IPS-18a (cell line): ENCODE data around the gene ZNF565.
A peak's percentile ranks its signal among the peaks of the same experiment; 100 is the strongest.
"Not testable (repeated sequence)": the region's sequence is repeated elsewhere in the genome, so short reads cannot be mapped to it uniquely, and the experiment has no call there.

Source experiments
- H3K27ac ChIP-seq: one replicate; pipeline ENCODE4 v1.5.1; 2013; ENCODE audit warnings: low read length
- H3K27me3 ChIP-seq: one replicate; pipeline ENCODE4 v1.6.1; 2013; ENCODE audit warnings: mild to moderate bottlenecking, low read length; ENCODE audit not compliant: control insufficient read depth, insufficient read depth
- H3K36me3 ChIP-seq: one replicate; pipeline ENCODE4 v1.6.1; 2013; ENCODE audit warnings: low read depth, low read length; ENCODE audit not compliant: control insufficient read depth
- H3K4me1 ChIP-seq: one replicate; pipeline ENCODE4 v1.6.1; 2013; ENCODE audit warnings: low read depth, low read length; ENCODE audit not compliant: control insufficient read depth
- H3K4me3 ChIP-seq: one replicate; pipeline ENCODE4 v1.5.1; 2013; ENCODE audit warnings: low read length
- H3K9ac ChIP-seq: one replicate; pipeline ENCODE4 v1.6.1; 2013; ENCODE audit warnings: mild to moderate bottlenecking, low read length, moderate library complexity
- H3K9me3 ChIP-seq: one replicate; pipeline ENCODE4 v1.6.1; 2013; ENCODE audit warnings: low read depth, low read length; ENCODE audit not compliant: control insufficient read depth

Gene ZNF565

GRCh38 chr19:36245210-36246005, 30.9 kb upstream of the ZNF565 start:
- Histone ChIP-seq H3K9ac (no peak overlapping the region), H3K9me3 (no peaks in the 10 kb centered on the region), H3K36me3 (no peaks in the 10 kb centered on the region), H3K27ac (no peak overlapping the region), H3K27me3 (no peaks in the 10 kb centered on the region), H3K4me1 (peaks cover 13% of the 10 kb centered on the region), H3K4me3 (no peak overlapping the region)

- no peak overlapping the region for H3K4me3 ChIP-seq
- peaks cover 13% of the 10 kb centered on the region for H3K4me1 ChIP-seq
- H3K36me3 ChIP-seq = no peaks in the 10 kb centered on the region
- no peaks in the 10 kb centered on the region for H3K27me3 ChIP-seq
- no peaks in the 10 kb centered on the region for H3K9me3 ChIP-seq
- H3K9ac ChIP-seq = no peak overlapping the region
- H3K27ac ChIP-seq = no peak overlapping the region
Measured at GRCh38 chr19:36244066-36244465, 29.6 kb upstream of the ZNF565 start.

GRCh38 chr19:36236946-36237310, 22.5 kb upstream of the ZNF565 start:
- no peaks in the 10 kb centered on the region for H3K4me1 ChIP-seq
- no peak overlapping the region for H3K27ac ChIP-seq
- peaks cover 62% of the 10 kb centered on the region for H3K36me3 ChIP-seq
- H3K9me3 ChIP-seq = peaks cover 4% of the 10 kb centered on the region
- no peak overlapping the region for H3K9ac ChIP-seq
- no peaks in the 10 kb centered on the region for H3K27me3 ChIP-seq
- H3K4me3 ChIP-seq = no peak overlapping the region

- H3K36me3 ChIP-seq = peaks cover 67% of the 10 kb centered on the region
- H3K27ac ChIP-seq = no peak overlapping the region
- no peak overlapping the region for H3K9ac ChIP-seq
- H3K4me1 ChIP-seq = no peaks in the 10 kb centered on the region
- no peak overlapping the region for H3K4me3 ChIP-seq
- H3K27me3 ChIP-seq = no peaks in the 10 kb centered on the region
- H3K9me3 ChIP-seq = peaks cover 4% of the 10 kb centered on the region
Measured at GRCh38 chr19:36236304-36236945, 22.0 kb upstream of the ZNF565 start.

- H3K9me3 ChIP-seq, H3K9ac ChIP-seq, H3K4me3 ChIP-seq, H3K4me1 ChIP-seq, H3K27ac ChIP-seq, H3K27me3 ChIP-seq: not testable (repeated sequence)
- peaks cover 86% of the 10 kb centered on the region for H3K36me3 ChIP-seq
Measured at GRCh38 chr19:36233626-36234025, 19.2 kb upstream of the ZNF565 start.

- no peak overlapping the region for H3K27ac ChIP-seq
- H3K4me3 ChIP-seq = no peak overlapping the region
- H3K36me3 ChIP-seq = peaks cover 75% of the 10 kb centered on the region
- H3K27me3 ChIP-seq = no peaks in the 10 kb centered on the region
- no peaks in the 10 kb centered on the region for H3K9me3 ChIP-seq
- H3K4me1 ChIP-seq = no peaks in the 10 kb centered on the region
- no peak overlapping the region for H3K9ac ChIP-seq
Measured at GRCh38 chr19:36225219-36225892, 10.9 kb upstream of the ZNF565 start.

- Histone ChIP-seq H3K4me3 (no peak overlapping the region), H3K36me3 (peaks cover 62% of the 10 kb centered on the region), H3K27me3 (no peaks in the 10 kb centered on the region), H3K4me1 (no peaks in the 10 kb centered on the region), H3K9ac (no peak overlapping the region), H3K9me3 (no peaks in the 10 kb centered on the region), H3K27ac (no peak overlapping the region)
Measured at GRCh38 chr19:36222503-36222902, 8.0 kb upstream of the ZNF565 start.

GRCh38 chr19:36221474-36221873, 7.0 kb upstream of the ZNF565 start:
- H3K9me3 ChIP-seq = no peaks in the 10 kb centered on the region
- H3K27ac ChIP-seq = no peak overlapping the region
- no peaks in the 10 kb centered on the region for H3K27me3 ChIP-seq
- no peak overlapping the region for H3K4me3 ChIP-seq
- no peaks in the 10 kb centered on the region for H3K4me1 ChIP-seq
- no peak overlapping the region for H3K9ac ChIP-seq
- peaks cover 57% of the 10 kb centered on the region for H3K36me3 ChIP-seq

GRCh38 chr19:36215276-36216123, 1.0 kb upstream of the ZNF565 start:
- no peaks in the 10 kb centered on the region for H3K9me3 ChIP-seq
- no peaks in the 10 kb centered on the region for H3K4me1 ChIP-seq
- no peaks in the 10 kb centered on the region for H3K27me3 ChIP-seq
- peaks cover 10% of the 10 kb centered on the region for H3K36me3 ChIP-seq
- H3K4me3 ChIP-seq = peak overlapping the region; percentile 100
- peak overlapping the region; percentile 99 for H3K27ac ChIP-seq
- peak overlapping the region; percentile 100 for H3K9ac ChIP-seq

GRCh38 chr19:36212895-36213294, 1.6 kb downstream of the ZNF565 start:
- H3K4me1 ChIP-seq = no peaks in the 10 kb centered on the region
- H3K27ac ChIP-seq = no peak overlapping the region
- H3K9me3 ChIP-seq = no peaks in the 10 kb centered on the region
- no peak overlapping the region for H3K9ac ChIP-seq
- H3K36me3 ChIP-seq = peaks cover under 1% of the 10 kb centered on the region
- H3K4me3 ChIP-seq = no peak overlapping the region
- H3K27me3 ChIP-seq = no peaks in the 10 kb centered on the region

- H3K4me1 ChIP-seq = no peaks in the 10 kb centered on the region
- H3K27ac ChIP-seq = no peak overlapping the region
- H3K9ac ChIP-seq = no peak overlapping the region
- H3K27me3 ChIP-seq = no peaks in the 10 kb centered on the region
- H3K36me3 ChIP-seq = no peaks in the 10 kb centered on the region
- H3K4me3 ChIP-seq = no peak overlapping the region
- no peaks in the 10 kb centered on the region for H3K9me3 ChIP-seq
Measured at GRCh38 chr19:36210497-36210896, 4.0 kb downstream of the ZNF565 start.
